HG02571 (cell line): ENCODE results near the gene CCDC40.

ENCODE experiments used
- ATAC-seq: cut with Tn5 transposase; IDR thresholded peaks from one replicate; pipeline ENCODE4 v1.9.1; 2021; ENCODE audit warnings: mild to moderate bottlenecking, moderate library complexity; ENCODE audit not compliant: unreplicated experiment

CCDC40 gene

GRCh38 chr17:80000981-80001775, 35.3 kb upstream of the CCDC40 start:
- no peak for ATAC-seq

DNA sequence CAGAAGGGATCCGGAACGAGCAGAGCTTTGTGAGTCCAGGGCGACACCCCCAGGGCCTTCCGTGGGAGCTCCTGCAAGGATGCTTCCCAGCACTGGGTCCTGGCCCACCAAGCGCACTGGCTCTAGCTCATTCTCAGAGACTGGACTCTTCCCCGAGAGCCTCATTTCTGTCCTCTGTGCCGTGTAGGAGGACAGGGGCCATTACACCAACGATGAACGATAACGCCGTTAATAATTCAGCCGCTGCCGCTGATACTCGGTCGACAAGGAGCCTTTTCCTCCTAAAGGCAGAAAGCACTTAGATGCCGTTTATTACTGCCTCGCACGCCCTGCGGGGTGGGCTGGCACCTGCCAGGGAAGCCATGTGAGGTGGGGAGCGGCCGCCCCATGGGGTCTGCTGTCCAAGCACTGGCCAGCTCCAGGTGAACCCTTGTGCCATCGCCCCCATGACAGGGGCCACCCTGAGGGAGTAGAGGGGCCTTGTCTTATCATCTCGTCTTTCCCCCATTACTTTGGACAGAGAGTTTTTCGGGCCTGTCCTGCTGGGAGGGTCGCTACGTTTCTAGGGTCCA, 34.3 kb upstream of the CCDC40 start:
- no peak for ATAC-seq

- ATAC-seq: no peak
Observed at GRCh38 chr17:80002690-80003490, 33.6 kb upstream of the CCDC40 start.

DNA sequence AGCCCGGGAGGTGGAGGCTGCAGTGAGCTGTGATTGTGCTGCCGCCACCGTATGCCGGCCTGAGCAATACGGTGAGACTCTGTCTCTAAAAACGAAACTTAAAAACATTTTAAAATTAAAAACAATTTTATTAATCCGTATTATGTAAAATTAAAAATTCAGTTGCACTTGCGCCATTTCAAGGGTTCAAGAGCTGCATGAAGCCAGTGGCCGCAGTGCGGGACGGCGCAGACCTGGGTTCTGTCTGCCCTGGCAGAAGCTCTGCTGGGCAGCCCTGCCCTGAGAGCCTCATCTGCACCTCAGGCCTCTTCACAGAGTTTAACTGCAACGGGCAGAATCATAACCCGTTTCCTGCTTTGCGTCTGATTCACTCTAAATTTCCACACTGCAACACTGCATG, 32.5 kb upstream of the CCDC40 start:
- no peak for ATAC-seq

GRCh38 chr17:80005360-80006338, 30.8 kb upstream of the CCDC40 start:
- ATAC-seq: no peak

- no peak for ATAC-seq
Observed at GRCh38 chr17:80006339-80006720, 30.1 kb upstream of the CCDC40 start.

DNA sequence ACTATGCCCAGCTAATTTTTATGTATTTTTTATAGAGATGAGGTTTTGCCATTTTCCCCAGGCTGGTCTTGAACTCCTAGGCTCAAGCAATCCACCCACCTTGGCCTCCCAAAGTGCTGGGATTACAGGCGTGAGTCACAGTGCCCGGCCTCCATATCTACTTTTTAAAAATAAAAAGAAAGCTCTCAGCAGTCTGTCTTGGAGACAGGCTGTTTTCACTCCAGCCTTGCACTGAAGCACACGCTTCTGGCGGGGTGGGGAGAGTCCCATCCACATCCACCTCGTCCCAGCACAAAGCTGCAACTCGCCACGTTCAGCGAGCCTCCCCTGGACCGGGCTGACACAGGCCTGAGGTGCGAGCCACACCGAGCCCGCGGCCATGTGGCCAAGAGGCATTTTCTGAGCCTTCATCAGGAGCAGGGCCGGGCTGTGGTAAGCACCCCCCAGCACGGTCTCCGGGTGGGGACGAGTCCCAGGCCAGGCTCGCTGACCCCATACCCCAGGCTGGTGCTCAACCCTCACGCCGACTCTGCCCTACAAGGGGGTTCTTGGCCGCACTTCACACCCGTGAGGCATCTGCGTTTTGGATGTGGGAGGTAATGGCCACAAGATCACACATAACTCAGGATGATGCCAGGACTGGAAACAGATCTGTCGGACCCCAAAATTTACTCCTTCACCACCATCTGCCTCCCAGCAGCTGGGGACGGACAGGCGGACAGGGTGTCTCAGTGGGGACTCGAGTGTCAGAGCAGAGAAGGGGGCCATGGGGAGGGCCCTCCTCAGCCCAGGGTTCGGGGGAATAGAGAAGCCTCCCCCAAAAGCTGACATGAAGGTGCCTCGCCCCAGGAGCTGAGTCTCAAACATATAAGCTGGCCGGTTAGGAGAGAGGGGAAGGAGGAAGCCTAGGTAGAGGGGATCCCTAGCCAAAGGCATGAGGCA, 29.4 kb upstream of the CCDC40 start:
- ATAC-seq: no peak

DNA sequence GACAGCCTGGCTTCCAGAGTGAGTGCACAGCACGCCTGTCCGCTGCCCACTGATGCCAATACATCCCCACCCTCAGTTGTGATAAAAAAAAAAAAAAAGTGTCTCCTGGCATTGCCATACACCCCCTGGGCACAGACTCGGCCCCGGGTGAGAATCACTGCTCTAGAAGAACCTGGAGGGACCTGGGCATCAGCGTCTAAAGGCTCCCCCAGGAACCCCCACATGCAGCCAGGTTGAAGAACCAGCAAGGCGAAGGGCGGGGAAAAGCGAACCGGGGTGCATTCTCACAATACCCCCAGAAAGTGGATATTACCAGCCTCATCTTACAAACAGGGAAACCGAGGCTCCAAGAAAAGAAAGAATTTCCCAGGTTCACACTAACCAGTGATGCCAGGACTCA, 28.5 kb upstream of the CCDC40 start:
- ATAC-seq: no peak

GRCh38 chr17:80008383-80008840, 28.0 kb upstream of the CCDC40 start:
- ATAC-seq: no peak

DNA sequence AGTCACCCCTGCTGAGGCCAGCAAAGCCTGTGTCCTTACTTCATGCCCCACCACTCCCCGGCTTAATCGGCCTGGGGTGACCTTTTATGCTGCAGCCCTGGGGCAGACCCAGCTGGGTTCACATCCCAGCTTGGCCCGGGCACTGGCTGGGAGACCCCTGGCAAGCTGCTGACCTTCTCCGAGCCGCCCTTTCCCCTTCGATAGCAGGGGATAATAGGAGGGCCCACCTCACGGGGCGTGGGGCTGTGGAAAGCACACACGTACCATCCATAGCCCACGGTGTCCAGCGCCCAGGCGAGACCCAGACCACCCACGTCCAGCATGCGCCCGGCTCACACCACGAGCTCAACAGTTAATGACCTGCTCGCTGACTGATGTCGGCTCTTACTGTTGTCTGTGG, 27.6 kb upstream of the CCDC40 start:
- no peak for ATAC-seq

- no peak for ATAC-seq
Observed at GRCh38 chr17:80009391-80010282, 26.8 kb upstream of the CCDC40 start.

- no peak for ATAC-seq
Observed at GRCh38 chr17:80010283-80010858, 26.1 kb upstream of the CCDC40 start.

- ATAC-seq: no peak
Observed at GRCh38 chr17:80011989-80012555, 24.4 kb upstream of the CCDC40 start.

DNA sequence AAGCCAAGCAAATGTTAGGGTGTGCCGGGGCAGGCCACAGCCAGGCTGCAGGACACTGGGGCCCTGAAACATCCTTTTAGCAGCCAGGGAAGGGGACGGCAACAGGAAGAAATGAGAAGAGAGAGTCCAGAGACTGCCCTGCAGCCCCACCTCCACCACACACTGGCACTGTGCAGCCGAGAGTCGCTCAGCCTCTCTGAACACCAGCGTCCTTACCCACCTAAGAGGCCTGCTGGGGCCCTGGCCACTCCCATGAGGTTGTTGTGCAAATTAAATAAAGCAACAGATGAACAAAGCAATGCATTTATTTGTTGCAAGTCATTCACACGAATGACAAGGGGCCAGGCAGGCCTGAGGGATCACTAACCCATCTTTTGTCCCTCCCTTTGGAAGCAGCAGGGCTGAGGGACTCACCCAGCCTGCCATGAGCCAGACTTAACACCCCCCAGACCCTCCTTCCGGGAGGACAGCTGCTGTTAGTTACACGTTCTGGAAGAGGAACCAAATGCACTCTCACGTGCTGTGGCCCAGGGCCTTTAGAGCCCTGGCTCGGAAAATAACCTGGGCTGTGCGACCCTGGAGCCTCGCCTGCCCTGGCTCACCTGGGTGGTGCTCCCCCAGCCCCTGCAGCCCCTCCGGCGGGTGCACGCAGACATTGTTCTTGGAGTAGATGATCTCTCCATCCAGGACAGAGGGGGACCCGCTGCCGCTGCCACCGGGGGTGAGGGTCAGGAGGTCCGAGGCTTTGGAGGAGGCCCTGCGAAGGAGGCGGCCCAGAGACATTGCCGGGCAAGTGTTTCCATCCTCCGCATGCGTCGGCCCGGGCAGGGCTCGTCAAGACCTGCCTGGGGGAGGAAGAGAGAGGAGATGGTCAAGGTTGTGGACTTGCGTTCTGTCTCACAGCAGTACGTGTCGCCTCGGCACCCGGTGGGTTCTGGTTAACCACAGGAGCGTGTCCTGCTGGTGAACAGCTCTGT, 23.4 kb upstream of the CCDC40 start:
- no peak for ATAC-seq

DNA sequence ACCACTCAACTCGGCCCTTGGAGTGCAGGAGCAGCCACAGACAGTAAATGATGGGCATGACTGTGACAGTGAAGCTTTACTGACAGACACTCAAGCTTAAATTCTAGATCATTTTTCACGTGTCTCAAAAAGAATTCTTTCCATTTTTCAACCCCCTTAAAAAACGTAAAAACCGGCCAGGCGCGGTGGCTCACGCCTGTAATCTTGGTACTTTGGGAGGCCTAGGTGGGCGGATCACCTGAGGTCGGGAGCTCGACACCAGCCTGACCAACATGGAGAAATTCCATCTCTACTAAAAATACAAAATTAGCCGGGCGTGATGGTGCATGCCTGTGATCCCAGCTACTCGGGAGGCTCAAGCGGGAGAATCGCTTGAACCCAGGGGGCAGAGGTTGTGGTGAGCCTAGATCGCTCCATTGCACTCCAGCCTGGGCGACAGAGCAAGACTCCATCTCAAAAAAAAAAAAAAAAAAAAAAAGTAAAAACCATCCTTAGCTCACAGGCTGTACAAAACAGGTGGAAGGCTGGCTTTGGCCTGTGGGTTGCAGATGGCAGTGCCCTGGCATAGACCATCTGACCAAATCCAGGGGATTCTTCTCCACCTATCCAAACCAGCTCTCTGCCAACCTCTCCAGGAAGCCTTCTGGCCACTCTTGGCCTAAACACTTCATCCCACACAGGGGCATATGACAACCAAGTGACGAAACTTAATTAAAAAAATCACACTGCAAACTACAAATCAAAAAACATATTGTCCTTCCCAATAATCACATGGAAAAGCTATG, 19.0 kb upstream of the CCDC40 start:
- ATAC-seq: no peak
